ENCODE measurements around the gene KCNMB4.

DNA sequence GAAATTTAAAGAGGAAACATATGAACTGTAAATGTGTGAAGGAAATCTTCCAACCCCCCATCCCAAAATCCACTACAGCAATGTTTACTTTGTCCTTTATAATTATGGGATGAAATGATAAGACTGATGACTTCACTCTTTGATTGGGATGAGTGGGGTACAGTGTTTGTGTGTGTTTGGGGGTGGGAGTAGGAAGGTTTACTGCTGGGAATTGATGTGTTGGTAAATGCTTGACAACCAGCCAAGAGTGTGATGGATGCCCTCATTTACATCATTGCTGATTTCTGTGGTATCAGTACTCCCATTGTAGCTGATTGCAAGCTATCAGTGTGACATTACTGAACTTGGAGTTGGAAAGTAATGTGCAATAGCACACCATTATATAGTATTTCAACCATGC, 90.9 kb downstream of the KCNMB4 start:
- TF ChIP-seq, protein P1, sequence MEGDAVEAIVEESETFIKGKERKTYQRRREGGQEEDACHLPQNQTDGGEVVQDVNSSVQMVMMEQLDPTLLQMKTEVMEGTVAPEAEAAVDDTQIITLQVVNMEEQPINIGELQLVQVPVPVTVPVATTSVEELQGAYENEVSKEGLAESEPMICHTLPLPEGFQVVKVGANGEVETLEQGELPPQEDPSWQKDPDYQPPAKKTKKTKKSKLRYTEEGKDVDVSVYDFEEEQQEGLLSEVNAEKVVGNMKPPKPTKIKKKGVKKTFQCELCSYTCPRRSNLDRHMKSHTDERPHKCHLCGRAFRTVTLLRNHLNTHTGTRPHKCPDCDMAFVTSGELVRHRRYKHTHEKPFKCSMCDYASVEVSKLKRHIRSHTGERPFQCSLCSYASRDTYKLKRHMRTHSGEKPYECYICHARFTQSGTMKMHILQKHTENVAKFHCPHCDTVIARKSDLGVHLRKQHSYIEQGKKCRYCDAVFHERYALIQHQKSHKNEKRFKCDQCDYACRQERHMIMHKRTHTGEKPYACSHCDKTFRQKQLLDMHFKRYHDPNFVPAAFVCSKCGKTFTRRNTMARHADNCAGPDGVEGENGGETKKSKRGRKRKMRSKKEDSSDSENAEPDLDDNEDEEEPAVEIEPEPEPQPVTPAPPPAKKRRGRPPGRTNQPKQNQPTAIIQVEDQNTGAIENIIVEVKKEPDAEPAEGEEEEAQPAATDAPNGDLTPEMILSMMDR (IDR thresholded peaks at IDR 0.05): no peak
- TF ChIP-seq POLR2A (IDR thresholded peaks at IDR 0.05): no peak
